Measurements from ENCODE around the gene MTURN.
"Not testable (repeated sequence)": the region's sequence is repeated elsewhere in the genome, so short reads cannot be mapped to it uniquely, and the experiment has no call there.

The MTURN gene

GRCh38 chr7:30134611-30135300 lies at the start of gene MTURN:
Gene MTURN (plus strand): TSS chr7:30134986. CDS start chr7:30135137, 151 bp downstream.
- peak; percentile 88 for DNase-seq

- no peak for DNase-seq
Measured at GRCh38 chr7:30086529-30086928, 48.3 kb upstream of the MTURN start.

- no peak for DNase-seq
Measured at GRCh38 chr7:30087371-30087770, 47.4 kb upstream of the MTURN start.

GRCh38 chr7:30088362-30088761 lies 46.4 kb upstream of the MTURN start:
- DNase-seq: no peak

GRCh38 chr7:30090111-30090510 lies 44.7 kb upstream of the MTURN start:
- DNase-seq: no peak

GRCh38 chr7:30091491-30091912 lies 43.3 kb upstream of the MTURN start:
- no peak for DNase-seq

- no peak for DNase-seq
Measured at GRCh38 chr7:30091987-30092386, 42.8 kb upstream of the MTURN start.

DNA sequence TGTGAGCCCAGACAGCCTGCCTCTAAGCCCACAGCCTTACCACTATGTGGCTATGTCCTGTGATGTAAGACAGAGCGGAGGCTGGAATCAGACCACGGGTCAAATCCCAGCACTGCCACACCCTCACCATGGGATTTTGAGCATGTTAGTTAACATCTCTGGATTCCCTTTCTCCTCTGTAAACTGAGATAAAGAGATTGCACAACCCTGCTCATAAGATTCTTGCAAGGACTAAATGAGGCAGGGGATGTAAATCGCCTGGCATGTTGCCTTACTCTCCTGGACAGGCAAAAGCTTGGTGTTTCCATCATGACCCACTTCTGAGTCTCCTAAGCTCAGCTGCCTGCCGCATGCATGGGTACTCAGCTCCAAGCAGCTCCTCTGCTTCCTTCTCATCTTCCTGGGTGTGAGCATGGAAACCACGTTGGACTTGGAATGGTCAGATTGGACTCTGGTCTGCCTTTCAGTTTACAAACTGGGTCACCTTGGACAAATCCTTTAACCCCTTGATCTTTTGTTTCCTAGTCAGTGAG lies 41.3 kb upstream of the MTURN start:
- no peak for DNase-seq

- DNase-seq: not testable (repeated sequence)
Measured at GRCh38 chr7:30098599-30098998, 36.2 kb upstream of the MTURN start.

DNA sequence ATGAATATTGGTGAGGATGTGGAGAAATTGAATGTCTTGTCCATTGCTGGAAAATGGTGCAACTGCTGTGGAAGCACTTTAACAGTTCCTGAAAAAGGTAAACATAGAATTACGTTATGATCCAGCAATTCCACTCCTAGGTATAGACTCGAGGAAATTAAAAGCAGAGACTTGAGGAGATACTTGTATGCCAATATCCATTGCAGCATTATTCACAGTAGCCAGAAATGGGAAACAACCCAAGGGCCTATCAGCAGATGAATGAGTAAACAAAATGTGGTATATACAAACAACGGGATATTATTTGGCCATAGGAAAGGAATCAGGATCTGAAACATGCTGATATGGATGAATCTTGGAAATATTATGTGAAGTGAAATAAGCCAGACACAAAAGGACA lies 32.5 kb upstream of the MTURN start:
- no peak for DNase-seq

- DNase-seq: no peak
Measured at GRCh38 chr7:30104157-30104556, 30.6 kb upstream of the MTURN start.

GRCh38 chr7:30112103-30112713 lies 22.6 kb upstream of the MTURN start:
- DNase-seq: no peak

DNA sequence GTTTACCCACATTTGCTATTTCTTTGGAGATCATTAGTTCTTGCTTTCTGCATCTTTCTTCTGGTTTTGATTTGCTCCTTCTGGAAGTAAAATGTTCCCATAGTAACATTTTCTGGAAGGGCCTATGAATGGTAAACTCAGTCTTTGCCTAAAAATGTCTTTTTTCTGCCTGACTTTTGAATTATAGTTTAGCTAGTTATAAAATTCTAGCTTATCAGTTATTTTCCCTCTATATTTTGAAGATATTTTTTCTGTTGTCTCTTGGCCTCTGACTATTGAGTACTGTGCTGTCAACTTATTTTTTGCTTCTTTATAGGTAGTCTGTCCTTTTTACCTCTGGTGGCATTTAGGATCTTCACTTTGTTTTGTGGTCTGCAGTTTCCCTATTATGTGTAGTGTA lies 21.6 kb upstream of the MTURN start:
- no peak for DNase-seq

- DNase-seq: no peak
Measured at GRCh38 chr7:30114536-30115238, 20.1 kb upstream of the MTURN start.

DNA sequence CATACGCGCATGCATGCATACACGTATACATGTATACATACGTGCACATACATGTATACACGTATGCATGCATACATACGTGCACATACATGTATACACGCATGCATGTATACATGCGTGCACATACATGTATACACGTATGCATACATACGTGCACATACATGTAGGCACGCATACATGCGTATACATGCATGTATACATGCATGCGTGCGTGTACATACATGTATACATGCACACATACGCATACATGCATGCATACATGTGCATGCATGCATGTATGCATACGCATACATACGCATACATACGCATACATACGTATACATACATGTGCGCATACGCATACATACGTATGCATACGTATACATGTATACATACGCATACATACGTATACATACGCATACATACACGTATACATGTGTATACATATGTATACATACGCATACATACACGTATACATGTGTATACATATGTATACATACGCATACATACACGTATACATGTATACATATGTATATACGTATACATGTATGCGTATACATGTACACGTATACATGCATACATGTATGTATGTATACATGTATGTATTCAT lies 19.0 kb upstream of the MTURN start:
- DNase-seq: no peak

GRCh38 chr7:30116771-30117170 lies 18.0 kb upstream of the MTURN start:
- DNase-seq: no peak

DNA sequence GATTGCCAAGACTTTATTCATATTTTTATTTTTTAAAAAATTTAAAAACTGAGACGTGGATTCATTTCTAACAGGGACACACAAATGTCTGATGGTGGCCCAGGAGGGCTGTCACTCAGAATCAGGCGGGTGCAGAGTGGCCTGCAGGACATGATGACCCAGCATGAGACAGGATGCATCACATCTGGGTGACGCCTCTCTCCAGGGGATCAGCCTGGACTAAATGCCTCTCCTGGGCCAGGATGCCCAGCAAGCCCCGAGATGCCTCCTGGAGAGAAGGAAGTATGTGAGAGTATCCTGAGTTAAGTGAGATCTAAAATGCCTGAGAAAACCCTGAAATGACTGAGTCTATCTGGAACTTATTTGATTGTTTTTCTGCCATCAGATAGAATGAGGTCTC lies 16.9 kb upstream of the MTURN start:
- DNase-seq: no peak

DNA sequence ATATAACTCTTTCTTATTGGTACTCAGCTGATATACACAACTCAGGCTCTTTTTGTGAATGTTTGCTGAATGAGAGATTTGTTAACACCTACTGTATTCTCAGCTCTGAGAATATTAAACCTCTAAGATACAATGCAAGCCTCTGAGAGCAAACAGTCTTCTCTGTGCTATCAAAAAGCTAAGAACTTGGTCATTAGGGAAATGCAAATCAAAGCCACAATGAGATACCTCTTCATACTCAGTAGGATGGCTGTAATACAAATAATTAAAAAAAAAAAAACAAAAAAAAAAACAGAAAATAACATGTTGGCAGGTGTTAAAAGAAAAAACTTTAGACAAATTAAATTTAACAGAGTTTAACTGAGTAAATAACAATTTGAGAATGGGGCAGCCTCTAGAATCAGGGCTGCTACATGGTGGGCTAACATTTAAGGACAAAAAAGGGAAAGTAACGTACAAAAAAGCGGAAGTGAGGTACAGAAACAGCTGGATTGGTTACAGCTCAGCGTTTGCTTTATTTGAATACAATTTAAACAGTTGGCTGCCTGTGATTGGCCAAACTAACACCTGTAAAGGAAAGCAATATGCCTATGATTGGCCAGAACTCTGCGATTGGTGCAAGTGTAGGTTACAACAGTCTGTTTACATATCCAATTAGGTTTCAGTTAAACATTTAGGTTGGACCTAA lies 14.8 kb upstream of the MTURN start:
- no peak for DNase-seq

GRCh38 chr7:30133736-30134610 lies 813 bp upstream of the MTURN start:
- no peak for DNase-seq

GRCh38 chr7:30135301-30136116 lies 723 bp downstream of the MTURN start:
- DNase-seq: peak; percentile 65
